Measurements from ENCODE around the gene DNAJC28.

The DNAJC28 gene

DNA sequence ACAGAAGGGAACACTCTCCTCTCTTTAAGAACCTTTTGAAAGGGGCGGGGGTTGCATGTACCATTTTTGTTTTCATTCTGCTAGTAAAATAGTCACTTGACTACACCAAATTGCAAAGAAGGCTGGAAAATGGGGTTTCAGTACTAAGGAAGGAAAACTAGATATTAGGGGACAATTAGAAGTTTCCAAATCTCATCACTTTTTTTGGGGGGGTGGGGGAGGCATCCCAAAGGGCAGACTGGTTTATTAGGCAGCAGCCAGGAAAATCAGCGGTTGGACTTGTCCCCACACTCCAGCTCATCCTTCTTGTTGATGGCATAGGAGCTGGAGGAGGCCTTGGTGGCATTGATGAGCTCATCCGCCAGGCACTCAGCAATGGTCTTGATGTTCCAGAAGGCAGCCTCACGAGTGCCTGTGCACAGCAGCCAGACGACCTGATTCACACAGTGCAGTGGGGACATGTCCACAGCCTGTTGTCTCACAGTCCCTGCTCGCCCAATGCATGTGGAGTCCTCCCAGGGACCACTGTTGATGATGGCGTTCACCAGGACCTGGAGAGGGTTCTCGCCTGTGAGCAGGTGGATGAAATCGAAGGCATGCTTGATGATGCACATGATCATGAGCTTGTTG lies 10.1 kb downstream of the DNAJC28 start:
- no peak overlapping the region for H3K27ac ChIP-seq
- TF ChIP-seq, protein P1, sequence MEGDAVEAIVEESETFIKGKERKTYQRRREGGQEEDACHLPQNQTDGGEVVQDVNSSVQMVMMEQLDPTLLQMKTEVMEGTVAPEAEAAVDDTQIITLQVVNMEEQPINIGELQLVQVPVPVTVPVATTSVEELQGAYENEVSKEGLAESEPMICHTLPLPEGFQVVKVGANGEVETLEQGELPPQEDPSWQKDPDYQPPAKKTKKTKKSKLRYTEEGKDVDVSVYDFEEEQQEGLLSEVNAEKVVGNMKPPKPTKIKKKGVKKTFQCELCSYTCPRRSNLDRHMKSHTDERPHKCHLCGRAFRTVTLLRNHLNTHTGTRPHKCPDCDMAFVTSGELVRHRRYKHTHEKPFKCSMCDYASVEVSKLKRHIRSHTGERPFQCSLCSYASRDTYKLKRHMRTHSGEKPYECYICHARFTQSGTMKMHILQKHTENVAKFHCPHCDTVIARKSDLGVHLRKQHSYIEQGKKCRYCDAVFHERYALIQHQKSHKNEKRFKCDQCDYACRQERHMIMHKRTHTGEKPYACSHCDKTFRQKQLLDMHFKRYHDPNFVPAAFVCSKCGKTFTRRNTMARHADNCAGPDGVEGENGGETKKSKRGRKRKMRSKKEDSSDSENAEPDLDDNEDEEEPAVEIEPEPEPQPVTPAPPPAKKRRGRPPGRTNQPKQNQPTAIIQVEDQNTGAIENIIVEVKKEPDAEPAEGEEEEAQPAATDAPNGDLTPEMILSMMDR (IDR thresholded peaks at IDR 0.05), result no peak
- no peak overlapping the region for H3K4me3 ChIP-seq (ENCODE audit: low read depth in 1 of 2, low read length in 1 of 2)
- peaks cover 38 to 40% of the 10 kb centered on the region in 2 experiments for H3K4me1 ChIP-seq (ENCODE audit: control insufficient read depth in 1 of 2, insufficient read depth in 1 of 2, low read depth in 1 of 2, low read length in 1 of 2)
- H3K9me3 ChIP-seq, result no peaks in the 10 kb centered on the region
- H3K27me3 ChIP-seq, result no peaks in the 10 kb centered on the region
- H3K36me3 ChIP-seq, result no peaks in the 10 kb centered on the region

DNA sequence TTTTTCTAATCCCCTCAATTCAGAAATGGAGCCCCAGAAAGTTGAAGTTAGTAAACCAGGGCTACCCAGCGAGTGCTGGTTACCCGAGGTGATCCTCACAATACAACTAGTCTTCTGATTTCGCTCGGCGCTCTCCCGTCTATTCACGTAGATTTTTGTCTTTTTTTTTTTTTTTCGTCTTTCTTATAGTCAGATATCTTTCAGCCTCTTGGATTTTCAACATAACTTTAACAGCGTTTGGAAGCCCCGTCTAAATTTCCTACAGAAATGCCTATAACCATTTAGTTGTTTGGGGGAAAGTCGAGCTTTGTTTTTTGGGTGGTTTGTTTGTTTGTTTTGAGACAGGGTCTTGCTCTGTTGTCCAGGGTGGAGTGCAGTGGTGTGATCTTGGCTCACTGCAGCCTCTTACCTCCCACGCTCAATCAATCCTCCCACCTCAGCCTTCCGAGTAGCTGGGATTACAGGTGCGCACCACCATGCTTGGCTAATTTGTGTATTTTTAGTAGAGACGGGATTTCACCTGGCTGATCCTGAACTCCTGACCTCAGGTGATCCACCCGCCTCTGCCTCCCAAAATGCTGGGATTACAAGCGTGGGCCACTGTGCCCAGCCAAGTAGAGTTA lies 10.9 kb downstream of the DNAJC28 start:
- TF ChIP-seq, protein P1 (IDR thresholded peaks at IDR 0.05), result no peak
- H3K27ac ChIP-seq, result peak overlapping the region; percentile 94
- no peaks in the 10 kb centered on the region for H3K27me3 ChIP-seq
- peak overlapping the region; percentile 69 to 97 for H3K4me3 ChIP-seq (ENCODE audit: low read depth in 1 of 2, low read length in 1 of 2)
- no peaks in the 10 kb centered on the region for H3K36me3 ChIP-seq
- H3K9me3 ChIP-seq, result no peaks in the 10 kb centered on the region
- H3K4me1 ChIP-seq (ENCODE audit: control insufficient read depth in 1 of 2, insufficient read depth in 1 of 2, low read depth in 1 of 2, low read length in 1 of 2), result peaks cover 38 to 40% of the 10 kb centered on the region in 2 experiments

DNA sequence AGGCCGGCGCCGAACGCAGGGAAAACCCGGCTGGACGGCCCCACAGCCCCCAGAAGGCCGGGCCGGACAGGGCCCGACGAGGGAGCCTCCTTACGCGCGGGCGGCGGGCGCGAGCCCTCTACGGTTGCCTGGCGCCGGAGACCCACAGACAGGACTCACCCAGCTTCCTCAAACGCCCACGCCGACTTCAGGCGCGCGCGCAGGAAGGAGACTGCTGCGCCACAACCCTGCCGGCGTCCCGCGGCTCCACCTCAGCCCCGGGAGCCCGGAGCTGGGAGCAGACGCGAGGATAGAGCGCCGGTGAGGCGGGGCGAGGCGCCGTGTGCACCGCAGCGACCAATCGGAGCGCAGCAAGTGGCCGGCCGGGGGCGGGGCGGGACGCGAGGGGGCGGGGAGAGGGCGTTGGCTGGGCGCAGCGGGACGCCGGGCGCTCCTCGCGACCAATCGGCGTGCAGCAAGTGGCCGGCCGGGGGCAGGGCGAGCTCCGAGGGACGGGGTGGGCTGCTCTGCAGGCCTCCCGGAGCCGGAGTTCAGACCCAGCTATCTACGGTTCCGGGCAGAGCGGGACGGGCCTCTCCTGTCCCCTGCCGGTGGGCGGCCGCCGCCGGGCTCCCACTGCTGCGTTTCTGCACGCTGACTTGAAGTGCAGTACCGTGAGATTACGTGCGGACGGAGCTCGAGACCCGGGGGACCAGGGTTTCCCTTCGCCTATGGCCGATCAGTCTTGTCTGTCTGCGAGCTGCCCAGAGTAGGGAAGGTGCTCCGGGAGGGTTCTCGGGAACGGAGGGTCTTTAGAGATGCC lies 11.6 kb downstream of the DNAJC28 start, which contains the start of gene TMEM50B:
Gene TMEM50B (minus strand): TSS at position 296 of the 802 bp plus-strand sequence. CDS start 11,089 bp downstream, outside the sequence.
- Histone ChIP-seq H3K4me1 (ENCODE audit: control insufficient read depth in 1 of 2, insufficient read depth in 1 of 2, low read depth in 1 of 2, low read length in 1 of 2) (peaks cover 36 to 38% of the 10 kb centered on the region in 2 experiments), H3K4me3 (ENCODE audit: low read depth in 1 of 2, low read length in 1 of 2) (peak within 1 kb of the TSS; percentile 69 to 97), H3K27ac (peak within 1 kb of the TSS; percentile 94), H3K27me3 (no peaks in the 10 kb centered on the region), H3K9me3 (no peaks in the 10 kb centered on the region), H3K36me3 (no peaks in the 10 kb centered on the region)
- TF ChIP-seq, protein P1 (IDR thresholded peaks at IDR 0.05), result peak; percentile 59

DNA sequence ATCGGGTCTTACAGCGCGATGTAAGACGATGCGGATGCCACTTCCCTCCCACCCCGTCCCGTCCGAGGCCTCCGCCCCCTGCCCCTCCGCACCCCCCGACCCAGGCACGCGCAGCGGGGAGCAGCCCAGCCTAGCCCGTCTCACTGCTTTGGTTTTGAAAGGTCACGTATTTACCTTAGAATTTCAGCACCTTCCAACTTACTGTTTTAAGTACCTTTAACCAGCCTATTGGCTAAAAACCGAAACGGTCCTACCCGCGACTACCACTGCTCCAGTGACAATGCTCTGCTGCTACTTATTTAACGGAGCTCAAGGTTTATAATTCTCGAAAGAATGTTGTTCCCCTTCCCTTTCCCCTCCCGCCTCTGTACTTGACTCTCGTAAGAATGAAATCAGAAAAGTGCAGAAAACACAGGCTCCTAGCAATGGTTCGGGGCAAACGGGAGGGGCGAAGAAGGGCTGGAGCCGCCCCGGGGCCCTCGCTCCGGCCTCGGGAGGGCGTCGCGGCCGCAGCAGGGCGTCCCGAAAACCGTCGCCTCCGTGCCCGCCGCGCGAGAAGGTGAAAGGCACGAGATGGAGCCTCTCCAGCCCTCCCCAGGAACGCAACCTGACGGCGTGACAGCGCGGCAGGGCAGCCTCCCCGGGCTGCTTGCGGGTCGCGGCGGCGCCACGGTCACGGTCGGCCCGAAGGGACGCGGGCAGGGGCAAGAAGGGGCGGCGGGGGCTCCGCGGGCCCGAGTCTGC lies 12.4 kb downstream of the DNAJC28 start:
- peak overlapping the region; percentile 94 for H3K27ac ChIP-seq
- H3K9me3 ChIP-seq, result no peaks in the 10 kb centered on the region
- no peaks in the 10 kb centered on the region for H3K27me3 ChIP-seq
- H3K4me1 ChIP-seq (ENCODE audit: control insufficient read depth in 1 of 2, insufficient read depth in 1 of 2, low read depth in 1 of 2, low read length in 1 of 2), result peaks cover 28 to 30% of the 10 kb centered on the region in 2 experiments
- TF ChIP-seq, protein P1 (IDR thresholded peaks at IDR 0.05), result peak; percentile 29
- no peaks in the 10 kb centered on the region for H3K36me3 ChIP-seq
- H3K4me3 ChIP-seq (ENCODE audit: low read depth in 1 of 2, low read length in 1 of 2), result peak overlapping the region; percentile 69 to 97

DNA sequence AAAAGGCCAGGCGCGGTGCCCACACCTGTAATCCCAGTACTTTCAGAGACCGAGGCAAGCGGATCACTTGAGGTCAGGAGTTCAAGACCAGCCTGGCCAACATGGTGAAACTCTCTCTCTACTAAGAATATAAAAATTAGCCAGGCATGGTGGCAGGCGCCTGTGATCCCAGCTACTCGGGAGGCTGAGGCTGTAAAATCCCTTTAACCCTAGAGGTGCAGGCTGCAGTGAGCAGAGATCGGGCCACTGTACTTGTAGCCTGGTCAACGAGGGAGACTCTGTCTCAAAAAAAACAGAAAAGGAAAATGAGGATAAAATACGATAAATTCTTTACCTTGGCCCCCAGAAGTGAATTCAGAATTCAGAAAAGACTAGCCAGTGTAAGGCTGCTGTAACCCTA lies 13.3 kb downstream of the DNAJC28 start:
- Histone ChIP-seq H3K27ac (peak overlapping the region; percentile 94), H3K4me3 (ENCODE audit: low read depth in 1 of 2, low read length in 1 of 2) (peak overlapping the region; percentile 69 to 97), H3K27me3 (no peaks in the 10 kb centered on the region)

More for the DNA sequence above, 13.3 kb downstream of the DNAJC28 start:
- TF ChIP-seq, protein P1 (IDR thresholded peaks at IDR 0.05), result no peak
- Histone ChIP-seq H3K4me1 (ENCODE audit: control insufficient read depth in 1 of 2, insufficient read depth in 1 of 2, low read depth in 1 of 2, low read length in 1 of 2) (peaks cover 19 to 21% of the 10 kb centered on the region in 2 experiments), H3K36me3 (no peaks in the 10 kb centered on the region), H3K9me3 (no peaks in the 10 kb centered on the region)
